HUES6 (cell line): Measurements from ENCODE around the gene IGF1R.

Source experiments
- H3K27ac ChIP-seq: 2 replicates; pipeline ENCODE4 v1.7.0; 2013; ENCODE audit warnings: low read depth, mild to moderate bottlenecking, low read length, inconsistent platforms
- H3K27me3 ChIP-seq: 2 replicates; pipeline ENCODE4 v1.6.1; 2013; ENCODE audit warnings: low read length; ENCODE audit not compliant: control insufficient read depth, insufficient read depth
- H3K36me3 ChIP-seq: 2 replicates; pipeline ENCODE4 v1.6.1; 2013; ENCODE audit warnings: low read length; ENCODE audit not compliant: control insufficient read depth, insufficient read depth
- H3K4me1 ChIP-seq: 2 replicates; pipeline ENCODE4 v1.6.1; 2013; ENCODE audit warnings: low read length; ENCODE audit not compliant: control insufficient read depth, insufficient read depth
- H3K4me3 ChIP-seq: 2 replicates; pipeline ENCODE4 v1.5.1; 2013; ENCODE audit warnings: low read depth, low read length
- H3K9ac ChIP-seq: one replicate; pipeline ENCODE4 v1.6.1; 2013; ENCODE audit warnings: mild to moderate bottlenecking, low read length
- H3K9me3 ChIP-seq: 2 replicates; pipeline ENCODE4 v1.6.1; 2013; ENCODE audit warnings: low read depth, low read length; ENCODE audit not compliant: control insufficient read depth, insufficient read depth

IGF1R gene

GRCh38 chr15:98855067-98855814 is 206.9 kb downstream of the IGF1R start:
- no peak overlapping the region for H3K27ac ChIP-seq
- peaks cover 74% of the 10 kb centered on the region for H3K4me1 ChIP-seq

GRCh38 chr15:98855815-98856531 is 207.6 kb downstream of the IGF1R start:
- H3K27me3 ChIP-seq: no peaks in the 10 kb centered on the region
- no peak overlapping the region for H3K4me3 ChIP-seq
- H3K27ac ChIP-seq: no peak overlapping the region
- H3K36me3 ChIP-seq: no peaks in the 10 kb centered on the region
- H3K4me1 ChIP-seq: peaks cover 75% of the 10 kb centered on the region
- H3K9ac ChIP-seq: no peak overlapping the region
- no peaks in the 10 kb centered on the region for H3K9me3 ChIP-seq

More at GRCh38 chr15:98855067-98855814, 206.9 kb downstream of the IGF1R start:
- H3K27me3 ChIP-seq: no peaks in the 10 kb centered on the region
- no peak overlapping the region for H3K9ac ChIP-seq
- no peak overlapping the region for H3K4me3 ChIP-seq
- no peaks in the 10 kb centered on the region for H3K9me3 ChIP-seq
- no peaks in the 10 kb centered on the region for H3K36me3 ChIP-seq

- H3K27ac ChIP-seq: no peak overlapping the region
- H3K9ac ChIP-seq: no peak overlapping the region
- peaks cover 75% of the 10 kb centered on the region for H3K4me1 ChIP-seq
- H3K27me3 ChIP-seq: no peaks in the 10 kb centered on the region
- no peaks in the 10 kb centered on the region for H3K9me3 ChIP-seq
- no peak overlapping the region for H3K4me3 ChIP-seq
- H3K36me3 ChIP-seq: no peaks in the 10 kb centered on the region
These were observed 208.2 kb downstream of the IGF1R start for GRCh38 chr15:98856532-98856907.

- Histone ChIP-seq H3K9me3 (no peaks in the 10 kb centered on the region), H3K4me1 (peaks cover 87% of the 10 kb centered on the region), H3K27ac (no peak overlapping the region), H3K4me3 (no peak overlapping the region), H3K27me3 (no peaks in the 10 kb centered on the region), H3K36me3 (no peaks in the 10 kb centered on the region), H3K9ac (no peak overlapping the region)
These were observed 210.3 kb downstream of the IGF1R start for GRCh38 chr15:98858610-98859023.

- H3K36me3 ChIP-seq: no peaks in the 10 kb centered on the region
- no peak overlapping the region for H3K27ac ChIP-seq
- peaks cover 84% of the 10 kb centered on the region for H3K4me1 ChIP-seq
- no peaks in the 10 kb centered on the region for H3K27me3 ChIP-seq
- no peaks in the 10 kb centered on the region for H3K9me3 ChIP-seq
- no peak overlapping the region for H3K4me3 ChIP-seq
- H3K9ac ChIP-seq: no peak overlapping the region
These were observed 210.8 kb downstream of the IGF1R start for GRCh38 chr15:98859149-98859548.

- peaks cover 3% of the 10 kb centered on the region; the same call in 1 of the 2 replicates for H3K9me3 ChIP-seq
- H3K27ac ChIP-seq: no peak overlapping the region
- H3K27me3 ChIP-seq: no peaks in the 10 kb centered on the region
- H3K4me1 ChIP-seq: peaks cover 77% of the 10 kb centered on the region
- no peaks in the 10 kb centered on the region for H3K36me3 ChIP-seq
- H3K4me3 ChIP-seq: no peak overlapping the region
- H3K9ac ChIP-seq: no peak overlapping the region
These were observed 212.1 kb downstream of the IGF1R start for GRCh38 chr15:98860281-98861041.

GRCh38 chr15:98861188-98861587 is 212.8 kb downstream of the IGF1R start:
- Histone ChIP-seq H3K9ac (no peak overlapping the region), H3K4me3 (no peak overlapping the region), H3K27me3 (no peaks in the 10 kb centered on the region), H3K36me3 (no peaks in the 10 kb centered on the region), H3K27ac (no peak overlapping the region), H3K4me1 (peaks cover 77% of the 10 kb centered on the region), H3K9me3 (peaks cover 3% of the 10 kb centered on the region; the same call in 1 of the 2 replicates)

- H3K27ac ChIP-seq: no peak overlapping the region
- H3K36me3 ChIP-seq: no peaks in the 10 kb centered on the region
- H3K4me3 ChIP-seq: no peak overlapping the region
- H3K9me3 ChIP-seq: peaks cover 7% of the 10 kb centered on the region; the same call in 1 of the 2 replicates
- H3K4me1 ChIP-seq: peaks cover 70% of the 10 kb centered on the region
- H3K27me3 ChIP-seq: no peaks in the 10 kb centered on the region
- no peak overlapping the region for H3K9ac ChIP-seq
These were observed 215.6 kb downstream of the IGF1R start for GRCh38 chr15:98863983-98864382.

GRCh38 chr15:98865397-98866339 is 217.3 kb downstream of the IGF1R start:
- H3K36me3 ChIP-seq: no peaks in the 10 kb centered on the region
- no peaks in the 10 kb centered on the region for H3K27me3 ChIP-seq
- peak overlapping the region; percentile 74 for H3K27ac ChIP-seq
- peaks cover 55% of the 10 kb centered on the region for H3K4me1 ChIP-seq
- peaks cover 7% of the 10 kb centered on the region; the same call in 1 of the 2 replicates for H3K9me3 ChIP-seq
- H3K9ac ChIP-seq: peak overlapping the region; percentile 58
- peak overlapping the region; percentile 58 for H3K4me3 ChIP-seq

GRCh38 chr15:98866511-98866910 is 218.2 kb downstream of the IGF1R start:
- Histone ChIP-seq H3K27me3 (no peaks in the 10 kb centered on the region), H3K9me3 (peaks cover 7% of the 10 kb centered on the region; the same call in 1 of the 2 replicates), H3K36me3 (no peaks in the 10 kb centered on the region), H3K27ac (peak overlapping the region; percentile 74), H3K4me3 (peak overlapping the region; percentile 58; the same call in 1 of the 2 replicates), H3K4me1 (peaks cover 47% of the 10 kb centered on the region), H3K9ac (peak overlapping the region; percentile 30)
